Measurements from ENCODE around the gene BORCS6.

Gene BORCS6

GRCh38 chr17:8147805-8148404, 42.1 kb downstream of the BORCS6 start:
- Histone ChIP-seq H3K9ac (ENCODE audit: low read length) (no peak overlapping the region), H3K4me3 (ENCODE audit: low read length) (no peak overlapping the region), H3K4me1 (ENCODE audit: control insufficient read depth, insufficient read depth, low read length) (peaks cover 23% of the 10 kb centered on the region), H3K36me3 (ENCODE audit: control insufficient read depth, insufficient read depth, low read length) (peaks cover 51% of the 10 kb centered on the region), H3K9me3 (ENCODE audit: control insufficient read depth, low read length) (no peaks in the 10 kb centered on the region), H3K27me3 (ENCODE audit: control insufficient read depth, insufficient read depth, low read length) (no peaks in the 10 kb centered on the region)

- H3K4me1 ChIP-seq (ENCODE audit: control insufficient read depth, insufficient read depth, low read length): peaks cover 16% of the 10 kb centered on the region
- no peaks in the 10 kb centered on the region for H3K27me3 ChIP-seq (ENCODE audit: control insufficient read depth, insufficient read depth, low read length)
- H3K36me3 ChIP-seq (ENCODE audit: control insufficient read depth, insufficient read depth, low read length): peaks cover 53% of the 10 kb centered on the region
- no peak overlapping the region for H3K9ac ChIP-seq (ENCODE audit: low read length)
- no peak overlapping the region for H3K4me3 ChIP-seq (ENCODE audit: low read length)
- no peaks in the 10 kb centered on the region for H3K9me3 ChIP-seq (ENCODE audit: control insufficient read depth, low read length)
Observed at GRCh38 chr17:8147141-8147804, 42.7 kb downstream of the BORCS6 start.

GRCh38 chr17:8146381-8147140, 43.4 kb downstream of the BORCS6 start:
- no peaks in the 10 kb centered on the region for H3K9me3 ChIP-seq (ENCODE audit: control insufficient read depth, low read length)
- H3K36me3 ChIP-seq (ENCODE audit: control insufficient read depth, insufficient read depth, low read length): peaks cover 60% of the 10 kb centered on the region
- peaks cover 9% of the 10 kb centered on the region for H3K4me1 ChIP-seq (ENCODE audit: control insufficient read depth, insufficient read depth, low read length)
- H3K4me3 ChIP-seq (ENCODE audit: low read length): no peak overlapping the region
- H3K27me3 ChIP-seq (ENCODE audit: control insufficient read depth, insufficient read depth, low read length): no peaks in the 10 kb centered on the region
- no peak overlapping the region for H3K9ac ChIP-seq (ENCODE audit: low read length)

- peaks cover 65% of the 10 kb centered on the region for H3K36me3 ChIP-seq (ENCODE audit: control insufficient read depth, insufficient read depth, low read length)
- no peaks in the 10 kb centered on the region for H3K9me3 ChIP-seq (ENCODE audit: control insufficient read depth, low read length)
- H3K9ac ChIP-seq (ENCODE audit: low read length): no peak overlapping the region
- peaks cover 4% of the 10 kb centered on the region for H3K4me1 ChIP-seq (ENCODE audit: control insufficient read depth, insufficient read depth, low read length)
- no peak overlapping the region for H3K4me3 ChIP-seq (ENCODE audit: low read length)
- no peaks in the 10 kb centered on the region for H3K27me3 ChIP-seq (ENCODE audit: control insufficient read depth, insufficient read depth, low read length)
Observed at GRCh38 chr17:8145811-8146210, 44.2 kb downstream of the BORCS6 start.

- Histone ChIP-seq H3K36me3 (ENCODE audit: control insufficient read depth, insufficient read depth, low read length) (peaks cover 62% of the 10 kb centered on the region), H3K9me3 (ENCODE audit: control insufficient read depth, low read length) (no peaks in the 10 kb centered on the region), H3K4me1 (ENCODE audit: control insufficient read depth, insufficient read depth, low read length) (peaks cover under 1% of the 10 kb centered on the region), H3K4me3 (ENCODE audit: low read length) (no peak overlapping the region), H3K27me3 (ENCODE audit: control insufficient read depth, insufficient read depth, low read length) (no peaks in the 10 kb centered on the region), H3K9ac (ENCODE audit: low read length) (no peak overlapping the region)
Observed at GRCh38 chr17:8144401-8145231, 45.4 kb downstream of the BORCS6 start.

- Histone ChIP-seq H3K9ac (ENCODE audit: low read length) (no peak overlapping the region), H3K36me3 (ENCODE audit: control insufficient read depth, insufficient read depth, low read length) (peaks cover 56% of the 10 kb centered on the region), H3K4me3 (ENCODE audit: low read length) (no peak overlapping the region), H3K9me3 (ENCODE audit: control insufficient read depth, low read length) (no peaks in the 10 kb centered on the region), H3K27me3 (ENCODE audit: control insufficient read depth, insufficient read depth, low read length) (no peaks in the 10 kb centered on the region), H3K4me1 (ENCODE audit: control insufficient read depth, insufficient read depth, low read length) (peaks cover 8% of the 10 kb centered on the region)
Observed at GRCh38 chr17:8143581-8144400, 46.2 kb downstream of the BORCS6 start.

GRCh38 chr17:8142887-8143580, 46.9 kb downstream of the BORCS6 start:
- Histone ChIP-seq H3K4me1 (ENCODE audit: control insufficient read depth, insufficient read depth, low read length) (peaks cover 16% of the 10 kb centered on the region), H3K27me3 (ENCODE audit: control insufficient read depth, insufficient read depth, low read length) (no peaks in the 10 kb centered on the region), H3K4me3 (ENCODE audit: low read length) (no peak overlapping the region), H3K9me3 (ENCODE audit: control insufficient read depth, low read length) (no peaks in the 10 kb centered on the region), H3K36me3 (ENCODE audit: control insufficient read depth, insufficient read depth, low read length) (peaks cover 51% of the 10 kb centered on the region), H3K9ac (ENCODE audit: low read length) (no peak overlapping the region)

GRCh38 chr17:8142158-8142886, 47.7 kb downstream of the BORCS6 start:
- Histone ChIP-seq H3K9me3 (ENCODE audit: control insufficient read depth, low read length) (no peaks in the 10 kb centered on the region), H3K4me3 (ENCODE audit: low read length) (no peak overlapping the region), H3K9ac (ENCODE audit: low read length) (no peak overlapping the region), H3K27me3 (ENCODE audit: control insufficient read depth, insufficient read depth, low read length) (no peaks in the 10 kb centered on the region), H3K36me3 (ENCODE audit: control insufficient read depth, insufficient read depth, low read length) (peaks cover 44% of the 10 kb centered on the region), H3K4me1 (ENCODE audit: control insufficient read depth, insufficient read depth, low read length) (peaks cover 18% of the 10 kb centered on the region)

- no peaks in the 10 kb centered on the region for H3K9me3 ChIP-seq (ENCODE audit: control insufficient read depth, low read length)
- no peak overlapping the region for H3K4me3 ChIP-seq (ENCODE audit: low read length)
- no peaks in the 10 kb centered on the region for H3K27me3 ChIP-seq (ENCODE audit: control insufficient read depth, insufficient read depth, low read length)
- H3K9ac ChIP-seq (ENCODE audit: low read length): no peak overlapping the region
- peaks cover 18% of the 10 kb centered on the region for H3K4me1 ChIP-seq (ENCODE audit: control insufficient read depth, insufficient read depth, low read length)
- H3K36me3 ChIP-seq (ENCODE audit: control insufficient read depth, insufficient read depth, low read length): peaks cover 38% of the 10 kb centered on the region
Observed at GRCh38 chr17:8141741-8142140, 48.2 kb downstream of the BORCS6 start.

GRCh38 chr17:8141045-8141444, 48.9 kb downstream of the BORCS6 start:
- H3K9ac ChIP-seq (ENCODE audit: low read length): no peak overlapping the region
- H3K9me3 ChIP-seq (ENCODE audit: control insufficient read depth, low read length): no peaks in the 10 kb centered on the region
- no peak overlapping the region for H3K4me3 ChIP-seq (ENCODE audit: low read length)
- peaks cover 18% of the 10 kb centered on the region for H3K4me1 ChIP-seq (ENCODE audit: control insufficient read depth, insufficient read depth, low read length)
- peaks cover 31% of the 10 kb centered on the region for H3K36me3 ChIP-seq (ENCODE audit: control insufficient read depth, insufficient read depth, low read length)
- H3K27me3 ChIP-seq (ENCODE audit: control insufficient read depth, insufficient read depth, low read length): no peaks in the 10 kb centered on the region

Measured in mucosa of stomach (tissue), 1 donor.